Measurements from ENCODE around the gene BBLN. TPM values are rescaled to one million over a fixed set of nuclear protein-coding genes. Genes with fewer than 3 reads are reported as not detected.

The BBLN gene
- total RNA-seq, 1 donor from 2014 or later: 69.4 TPM

GRCh38 chr9:128144239-128145181, 15.6 kb upstream of the BBLN start:
- no peak overlapping the region for H3K27ac Mint-ChIP-seq
- Histone ChIP-seq H4K20me1 (ENCODE audit: low read depth) (no peaks in the 10 kb centered on the region), H3K27me3 (no peaks in the 10 kb centered on the region), H3F3A (ENCODE audit: low read depth) (no peaks in the 10 kb centered on the region), H3K79me2 (ENCODE audit: low read depth) (no peaks in the 10 kb centered on the region), H3K9me3 (ENCODE audit: low read depth) (no peaks in the 10 kb centered on the region), H3K4me2 (no peak overlapping the region), H3K27ac (no peak overlapping the region), H3K4me1 (peaks cover 3% of the 10 kb centered on the region), H3K4me3 (no peak overlapping the region), H2AFZ (replicated peaks) (no peak overlapping the region), H3K36me3 (no peaks in the 10 kb centered on the region), H3K9ac (no peak overlapping the region)
- TF ChIP-seq EZH2 (IDR thresholded peaks at IDR 0.05) (no peak), EZH2phosphoT487 (IDR thresholded peaks at IDR 0.05) (no peak)
- TF ChIP-seq, protein P1, sequence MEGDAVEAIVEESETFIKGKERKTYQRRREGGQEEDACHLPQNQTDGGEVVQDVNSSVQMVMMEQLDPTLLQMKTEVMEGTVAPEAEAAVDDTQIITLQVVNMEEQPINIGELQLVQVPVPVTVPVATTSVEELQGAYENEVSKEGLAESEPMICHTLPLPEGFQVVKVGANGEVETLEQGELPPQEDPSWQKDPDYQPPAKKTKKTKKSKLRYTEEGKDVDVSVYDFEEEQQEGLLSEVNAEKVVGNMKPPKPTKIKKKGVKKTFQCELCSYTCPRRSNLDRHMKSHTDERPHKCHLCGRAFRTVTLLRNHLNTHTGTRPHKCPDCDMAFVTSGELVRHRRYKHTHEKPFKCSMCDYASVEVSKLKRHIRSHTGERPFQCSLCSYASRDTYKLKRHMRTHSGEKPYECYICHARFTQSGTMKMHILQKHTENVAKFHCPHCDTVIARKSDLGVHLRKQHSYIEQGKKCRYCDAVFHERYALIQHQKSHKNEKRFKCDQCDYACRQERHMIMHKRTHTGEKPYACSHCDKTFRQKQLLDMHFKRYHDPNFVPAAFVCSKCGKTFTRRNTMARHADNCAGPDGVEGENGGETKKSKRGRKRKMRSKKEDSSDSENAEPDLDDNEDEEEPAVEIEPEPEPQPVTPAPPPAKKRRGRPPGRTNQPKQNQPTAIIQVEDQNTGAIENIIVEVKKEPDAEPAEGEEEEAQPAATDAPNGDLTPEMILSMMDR (IDR thresholded peaks at IDR 0.05): no peak
- no peaks in the 10 kb centered on the region for H3K36me3 Mint-ChIP-seq
- peaks cover 25% of the 10 kb centered on the region for H3K4me1 Mint-ChIP-seq
- no peak for DNase-seq (ENCODE audit: low spot score)
- no peak overlapping the region for H3K4me3 Mint-ChIP-seq
- no peaks in the 10 kb centered on the region for H3K9me3 Mint-ChIP-seq
- peaks cover 12% of the 10 kb centered on the region for H3K27me3 Mint-ChIP-seq (ENCODE audit: insufficient read depth, low read depth)

- Histone ChIP-seq H4K20me1 (ENCODE audit: low read depth) (no peaks in the 10 kb centered on the region), H3K9ac (no peak overlapping the region), H3K4me3 (no peak overlapping the region), H3K9me3 (ENCODE audit: low read depth) (no peaks in the 10 kb centered on the region), H3K27ac (no peak overlapping the region), H3K36me3 (no peaks in the 10 kb centered on the region), H3F3A (ENCODE audit: low read depth) (no peaks in the 10 kb centered on the region), H3K27me3 (no peaks in the 10 kb centered on the region), H3K79me2 (ENCODE audit: low read depth) (no peaks in the 10 kb centered on the region), H2AFZ (replicated peaks) (no peak overlapping the region), H3K4me1 (peaks cover 1% of the 10 kb centered on the region), H3K4me2 (no peak overlapping the region)
- TF ChIP-seq, protein P1 (IDR thresholded peaks at IDR 0.05): no peak
- TF ChIP-seq EZH2 (IDR thresholded peaks at IDR 0.05): no peak
- no peaks in the 10 kb centered on the region for H3K9me3 Mint-ChIP-seq
- H3K36me3 Mint-ChIP-seq: no peaks in the 10 kb centered on the region
- no peak overlapping the region for H3K27ac Mint-ChIP-seq
- H3K4me3 Mint-ChIP-seq: no peak overlapping the region
- DNase-seq (ENCODE audit: low spot score): no peak
- peaks cover 10% of the 10 kb centered on the region for H3K27me3 Mint-ChIP-seq (ENCODE audit: insufficient read depth, low read depth)
- peaks cover 22% of the 10 kb centered on the region for H3K4me1 Mint-ChIP-seq
Measured at GRCh38 chr9:128145536-128145935, 14.5 kb upstream of the BBLN start.

DNA sequence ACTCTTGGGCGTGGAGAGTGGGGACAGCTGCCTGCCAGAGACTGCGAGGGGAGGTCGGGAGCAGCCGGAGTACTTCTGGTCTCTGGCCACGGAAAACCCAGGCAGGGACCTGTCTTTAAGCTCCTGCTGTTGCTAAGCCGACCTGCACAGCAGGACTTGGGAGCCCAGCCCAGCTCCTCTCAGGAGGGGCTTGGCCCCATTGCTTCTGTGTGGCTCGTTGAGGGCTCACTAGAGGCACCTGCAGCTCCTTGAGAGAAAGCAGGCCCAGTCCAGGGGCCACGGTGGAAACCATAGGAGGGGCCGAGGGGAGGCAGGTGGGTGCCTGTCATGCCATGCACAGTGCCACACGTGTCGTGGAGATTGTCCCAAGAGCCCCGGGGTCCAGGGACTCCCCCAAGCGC, 14.1 kb upstream of the BBLN start:
- Histone ChIP-seq H3F3A (ENCODE audit: low read depth) (no peaks in the 10 kb centered on the region), H3K36me3 (no peaks in the 10 kb centered on the region), H3K4me3 (no peak overlapping the region), H3K27me3 (no peaks in the 10 kb centered on the region), H2AFZ (replicated peaks) (no peak overlapping the region), H3K4me1 (no peaks in the 10 kb centered on the region), H3K27ac (no peak overlapping the region), H3K9me3 (ENCODE audit: low read depth) (no peaks in the 10 kb centered on the region), H3K9ac (no peak overlapping the region), H3K4me2 (no peak overlapping the region), H3K79me2 (ENCODE audit: low read depth) (no peaks in the 10 kb centered on the region), H4K20me1 (ENCODE audit: low read depth) (no peaks in the 10 kb centered on the region)
- Mint-ChIP-seq H3K9me3 (no peaks in the 10 kb centered on the region), H3K27me3 (ENCODE audit: insufficient read depth, low read depth) (peaks cover 12% of the 10 kb centered on the region), H3K4me1 (peaks cover 20% of the 10 kb centered on the region), H3K36me3 (no peaks in the 10 kb centered on the region), H3K27ac (no peak overlapping the region), H3K4me3 (no peak overlapping the region)
- no peak for DNase-seq (ENCODE audit: low spot score)
- TF ChIP-seq, protein P1 (IDR thresholded peaks at IDR 0.05): no peak
- TF ChIP-seq EZH2phosphoT487 (IDR thresholded peaks at IDR 0.05) (no peak), EZH2 (IDR thresholded peaks at IDR 0.05) (no peak)
